ENCODE data around the gene LDLRAD4.

The LDLRAD4 gene

DNA sequence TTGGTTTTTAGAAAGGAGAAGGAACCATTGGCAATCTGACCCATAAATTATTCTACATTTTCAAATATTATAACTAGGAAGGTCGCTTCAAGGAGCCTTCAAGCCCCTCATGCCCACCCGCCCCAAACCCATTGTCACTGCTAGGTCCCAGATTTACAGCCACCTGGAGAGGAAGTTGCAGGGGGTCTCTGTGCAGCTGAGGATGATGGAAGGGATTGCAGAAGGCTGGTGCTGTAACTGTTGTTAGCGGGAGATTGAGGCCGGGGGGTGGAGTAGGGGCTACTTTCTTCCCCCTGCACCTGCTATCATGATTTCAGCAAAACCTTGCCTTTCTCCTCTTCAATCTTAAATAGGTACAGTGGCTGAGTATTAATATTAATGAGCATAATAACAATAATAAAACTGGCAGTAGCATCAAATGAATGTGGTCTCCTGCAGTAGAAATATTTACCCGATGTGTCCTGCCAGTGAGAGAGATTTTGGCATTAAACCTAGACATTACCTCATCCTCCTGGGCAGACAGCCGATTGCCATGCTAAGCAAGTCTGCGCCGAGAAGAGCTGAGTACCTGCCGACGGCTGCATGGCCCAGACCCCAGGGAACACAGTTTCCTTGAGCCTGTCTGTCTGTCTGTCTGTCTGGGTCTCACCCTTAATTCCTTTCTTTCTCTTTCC is 282.4 kb downstream of the LDLRAD4 start:
- no peak for DNase-seq

DNA sequence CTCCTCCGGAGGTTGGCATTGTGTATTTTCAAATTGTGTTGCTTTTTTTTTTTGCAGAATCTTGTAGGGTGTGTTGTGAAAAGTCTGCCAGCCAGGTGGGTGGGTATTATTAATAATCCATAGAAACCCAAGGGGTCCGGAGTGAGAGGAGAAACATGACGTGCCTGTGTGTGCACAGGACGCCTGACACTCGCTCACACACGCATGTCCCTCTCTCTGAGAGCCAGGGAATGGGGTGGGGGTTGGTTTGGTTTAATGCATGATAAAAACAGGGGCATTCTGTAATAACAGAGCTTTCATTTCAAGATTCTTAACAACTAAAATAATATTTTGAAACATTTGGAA is 283.0 kb downstream of the LDLRAD4 start:
- DNase-seq, result no peak

DNA sequence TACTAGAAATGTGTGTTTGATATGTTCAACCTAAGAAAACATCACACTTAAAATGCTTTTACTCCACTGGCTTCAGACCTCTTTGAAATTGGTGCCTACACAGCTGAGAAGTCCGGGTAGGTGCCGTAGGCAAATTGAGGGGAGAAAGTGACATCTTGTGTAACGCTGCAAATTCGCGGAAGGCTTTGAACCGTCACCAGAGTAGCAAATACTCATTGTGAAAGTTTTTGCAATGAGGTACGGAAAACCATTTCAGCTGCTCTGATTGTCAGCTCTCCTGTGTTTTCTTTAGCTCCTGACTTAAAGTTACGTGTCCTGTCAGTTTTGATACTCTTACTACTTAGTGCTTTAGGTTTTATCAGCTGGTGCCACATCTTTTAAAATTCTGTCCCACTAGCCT is 283.3 kb downstream of the LDLRAD4 start:
- DNase-seq, result no peak

DNA sequence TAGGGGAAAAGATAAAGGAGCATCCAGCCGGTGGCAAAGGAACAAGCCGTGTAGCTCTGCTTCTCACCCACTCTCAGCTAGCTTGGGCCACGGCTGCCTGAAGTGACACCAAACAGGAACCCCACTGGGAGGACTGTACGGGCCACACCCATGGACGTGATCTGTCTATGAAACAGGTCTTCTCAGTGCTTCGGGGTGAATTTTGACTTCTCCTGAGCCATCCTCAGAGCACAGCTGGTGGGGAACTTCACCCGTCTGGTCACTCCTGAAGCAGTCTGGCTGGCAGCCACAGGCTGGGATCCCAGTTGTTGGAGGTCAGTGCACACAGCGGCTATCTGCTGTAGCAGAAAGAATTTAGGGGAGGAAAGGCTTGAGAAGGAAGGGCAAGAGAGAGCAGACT is 284.0 kb downstream of the LDLRAD4 start:
- no peak for DNase-seq

DNA sequence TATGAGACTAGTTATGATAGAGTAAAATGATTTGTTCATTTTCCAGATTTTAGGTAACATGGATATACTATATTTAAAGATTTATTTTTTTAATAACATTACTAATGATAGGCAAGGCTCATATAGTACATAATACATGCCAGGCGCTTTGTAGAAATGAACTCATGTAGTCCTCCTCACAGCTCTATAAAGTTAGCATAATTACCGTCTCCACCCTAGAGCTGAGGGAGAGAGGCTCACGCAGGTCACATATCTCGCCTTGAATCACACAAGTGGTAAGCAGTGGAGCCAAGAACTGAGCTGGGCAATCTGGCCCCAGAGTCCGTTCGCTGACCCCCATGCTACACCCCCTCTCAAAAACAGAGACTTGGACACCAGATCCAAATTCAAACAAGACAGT is 285.3 kb downstream of the LDLRAD4 start:
- no peak for DNase-seq

DNA sequence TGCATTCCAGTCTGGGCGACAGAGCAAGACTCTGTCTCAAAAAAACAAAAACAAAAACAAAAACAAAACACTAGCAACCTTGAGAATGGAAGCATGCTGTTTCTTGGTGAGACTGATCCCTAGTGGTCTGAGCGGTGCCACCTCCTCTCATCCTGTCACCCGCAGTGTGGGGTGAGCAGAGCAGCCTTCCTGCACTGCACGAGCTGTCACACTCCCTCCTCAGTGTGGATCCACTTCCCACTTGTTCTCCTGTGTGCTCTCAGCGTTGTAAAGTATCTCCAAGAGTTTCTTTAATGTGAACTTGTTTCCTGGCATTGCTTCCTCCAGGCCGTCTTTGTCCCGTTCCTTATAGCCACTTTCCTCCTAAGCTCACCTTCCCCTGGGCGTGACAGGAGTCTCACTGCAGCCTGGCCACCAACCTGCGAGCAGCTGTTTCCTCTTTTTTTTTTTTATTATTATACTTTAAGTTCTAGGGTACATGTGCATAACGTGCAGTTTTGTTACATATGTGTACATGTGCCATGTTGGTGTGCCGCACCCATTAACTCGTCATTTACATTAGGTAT is 287.3 kb downstream of the LDLRAD4 start:
- no peak for DNase-seq

DNA sequence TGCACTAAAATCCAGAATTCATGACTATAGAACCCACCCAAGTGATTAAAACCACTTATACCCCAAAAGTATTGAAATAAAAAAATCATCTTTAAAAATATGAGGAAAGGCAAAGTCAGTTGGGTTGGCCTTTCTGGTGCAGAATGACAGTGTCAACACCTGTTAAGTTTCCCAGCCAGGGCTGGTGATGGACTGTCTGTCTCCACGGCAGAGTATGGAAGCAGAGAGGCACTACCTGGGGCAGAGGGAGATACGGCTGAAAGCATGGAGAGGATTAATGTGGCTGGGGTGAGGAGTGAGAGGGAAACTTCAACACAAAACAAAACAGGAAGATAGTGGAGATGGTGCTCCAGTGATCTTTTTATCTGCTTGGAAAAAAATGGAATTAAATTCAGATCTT is 292.0 kb downstream of the LDLRAD4 start:
- no peak for DNase-seq

DNA sequence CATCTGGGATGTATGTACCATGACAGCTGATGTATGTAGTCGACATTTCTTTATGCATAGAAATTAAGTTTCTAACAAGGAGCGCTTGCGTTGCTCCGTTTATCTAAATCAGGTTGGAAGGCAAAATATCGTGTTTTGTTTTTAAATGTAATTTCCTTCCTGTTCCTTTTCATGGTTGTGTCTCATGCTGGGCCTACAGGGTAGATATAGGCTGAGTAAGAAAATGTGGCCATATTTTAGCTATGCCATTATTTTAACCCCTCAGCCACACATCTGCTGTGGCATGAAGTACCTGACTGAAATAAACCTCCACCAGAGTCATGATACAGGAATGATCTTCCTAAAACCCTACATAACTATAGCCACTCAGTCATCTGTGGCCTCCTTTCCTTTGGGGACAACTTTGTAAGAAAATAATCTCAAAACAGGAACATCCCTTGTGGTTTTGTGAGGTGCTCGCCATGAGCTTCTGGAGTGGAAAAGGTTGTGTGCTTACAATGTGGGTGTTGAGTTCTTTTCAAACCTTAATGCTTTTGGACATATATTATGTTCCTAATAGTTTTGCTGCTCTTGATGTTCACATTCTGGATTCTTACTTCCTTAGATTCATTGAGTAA is 293.5 kb downstream of the LDLRAD4 start:
- DNase-seq, result no peak

DNA sequence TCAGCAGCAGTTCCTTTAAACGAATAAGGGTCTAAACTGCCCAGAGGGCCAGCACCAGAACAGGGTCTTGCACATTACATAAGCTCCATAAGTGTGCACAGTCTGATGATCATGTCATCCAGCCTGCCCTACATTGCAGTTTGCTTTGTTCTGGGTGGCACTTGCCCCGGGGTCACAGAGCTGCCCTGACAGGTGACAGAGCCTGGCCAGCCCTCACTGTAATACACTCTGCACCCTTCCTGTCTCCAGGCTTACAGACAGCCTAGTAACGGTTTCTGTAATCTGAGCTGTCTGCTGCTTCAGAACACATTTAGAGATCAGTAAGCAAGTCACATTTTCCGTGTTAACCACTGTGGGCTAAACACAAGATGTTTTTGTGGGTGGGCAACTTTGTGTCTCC is 294.5 kb downstream of the LDLRAD4 start:
- DNase-seq, result no peak

DNA sequence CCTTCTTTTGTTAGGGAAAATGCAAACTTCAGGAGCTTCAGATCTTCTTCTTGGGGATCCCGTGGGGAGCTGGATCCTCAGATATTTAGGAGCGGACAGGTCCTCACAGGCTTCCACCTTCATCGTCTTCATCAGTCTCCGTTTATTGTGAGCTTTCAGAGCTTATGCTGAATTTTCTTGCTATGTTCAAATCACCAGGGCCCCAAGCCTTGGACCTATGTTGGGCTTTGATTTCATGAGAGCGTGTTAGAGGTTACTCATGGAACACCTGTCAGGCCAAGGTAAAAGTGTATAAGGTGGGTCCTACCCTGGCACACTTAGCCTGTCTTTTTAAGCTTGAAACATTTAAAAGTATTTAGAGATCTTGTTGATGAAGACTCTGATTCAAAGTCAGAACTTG is 294.9 kb downstream of the LDLRAD4 start:
- no peak for DNase-seq

DNA sequence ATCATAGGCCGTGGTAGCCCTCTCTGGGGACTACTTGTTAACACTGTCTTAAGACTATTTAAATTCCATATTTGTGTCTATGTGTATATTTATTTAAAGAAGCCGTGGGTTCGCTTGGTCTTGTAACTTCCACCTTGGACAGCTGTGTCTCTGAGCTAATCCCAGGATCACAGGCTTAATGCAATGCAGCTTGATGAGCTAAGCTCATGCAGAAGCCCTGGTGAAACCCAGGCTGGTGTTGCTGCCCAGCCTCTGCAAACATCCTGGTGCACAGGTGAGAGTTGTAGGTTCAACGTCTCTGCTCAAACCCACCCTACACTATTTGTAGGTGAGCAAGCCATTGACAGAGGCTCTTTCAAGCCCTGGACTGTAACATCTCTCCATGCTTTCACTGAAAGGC is 296.0 kb downstream of the LDLRAD4 start:
- no peak for DNase-seq

DNA sequence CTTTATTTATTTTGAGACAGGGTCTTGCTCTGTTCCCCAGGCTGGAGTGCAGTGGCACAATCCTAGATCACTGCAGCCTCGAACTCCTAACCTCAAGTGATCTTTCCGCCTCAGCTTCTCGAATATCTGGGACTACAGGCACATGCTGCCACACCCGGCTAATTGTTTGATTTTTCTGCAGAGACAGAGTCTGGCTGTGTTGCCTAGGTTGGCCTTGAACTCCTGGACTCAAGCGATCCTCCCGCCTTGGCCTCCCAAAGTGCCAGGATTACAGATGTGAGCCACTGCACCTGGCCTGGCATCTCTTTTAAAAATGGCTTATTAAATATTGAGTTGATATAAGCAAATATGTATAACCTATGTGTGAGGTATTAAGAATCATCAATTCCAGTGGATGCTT is 298.3 kb downstream of the LDLRAD4 start:
- no peak for DNase-seq

DNA sequence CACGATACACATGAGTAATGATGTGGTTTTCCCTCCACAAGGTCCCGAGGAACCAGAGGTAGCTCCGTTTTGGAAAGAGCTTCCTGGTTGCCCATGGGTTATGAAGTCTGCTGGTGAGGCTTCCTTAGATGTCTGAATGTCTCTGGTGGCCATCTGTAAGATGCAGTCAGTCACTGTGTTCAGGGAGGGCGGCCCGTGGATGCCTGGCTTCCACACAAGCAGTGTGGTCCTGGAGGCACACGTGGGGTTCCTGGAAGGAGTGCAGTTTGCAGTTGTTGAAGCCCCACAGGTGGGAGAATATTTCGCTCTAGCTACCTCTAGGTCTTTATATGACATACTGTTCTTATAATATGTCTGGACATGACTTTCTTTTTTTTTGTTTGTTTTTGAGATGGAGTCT is 298.8 kb downstream of the LDLRAD4 start:
- no peak for DNase-seq

DNA sequence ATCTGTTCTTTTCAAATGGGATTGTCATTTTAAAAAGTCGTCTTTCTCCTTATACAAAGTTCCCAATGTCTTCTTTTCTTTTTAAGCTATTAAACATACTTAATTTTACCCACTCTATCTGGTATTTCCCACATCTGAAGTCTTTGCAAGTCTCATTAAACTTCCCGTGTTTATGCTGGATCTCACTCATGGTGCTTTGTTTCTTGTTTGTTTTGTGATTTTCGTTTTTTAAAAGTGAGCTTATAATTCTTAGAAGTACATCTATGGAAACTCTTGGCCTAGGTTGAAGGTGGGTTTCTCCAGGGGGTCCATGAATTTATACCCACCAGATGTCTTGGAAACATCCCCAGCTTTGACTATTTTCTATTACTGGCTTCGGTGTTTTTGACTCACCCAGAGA is 299.8 kb downstream of the LDLRAD4 start:
- DNase-seq, result no peak

DNA sequence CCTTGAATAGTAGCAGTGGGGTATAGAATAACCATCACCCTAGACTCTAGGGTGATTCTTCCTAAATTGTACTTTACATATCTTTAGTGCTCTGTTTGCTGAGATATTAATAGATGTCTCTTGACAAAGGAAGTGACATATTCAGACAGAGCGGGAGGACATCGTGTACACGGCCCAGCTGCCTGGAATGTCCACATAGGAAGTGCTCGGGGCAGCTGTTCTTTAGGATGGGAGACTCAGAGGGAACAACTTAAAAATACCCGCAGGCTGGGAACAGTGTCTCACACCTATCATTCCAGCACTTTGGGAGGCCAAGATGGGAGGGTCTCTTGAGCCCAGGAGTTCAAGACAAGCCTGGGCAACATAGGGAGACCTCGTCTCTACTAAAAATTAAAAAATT is 301.7 kb downstream of the LDLRAD4 start:
- no peak for DNase-seq

DNA sequence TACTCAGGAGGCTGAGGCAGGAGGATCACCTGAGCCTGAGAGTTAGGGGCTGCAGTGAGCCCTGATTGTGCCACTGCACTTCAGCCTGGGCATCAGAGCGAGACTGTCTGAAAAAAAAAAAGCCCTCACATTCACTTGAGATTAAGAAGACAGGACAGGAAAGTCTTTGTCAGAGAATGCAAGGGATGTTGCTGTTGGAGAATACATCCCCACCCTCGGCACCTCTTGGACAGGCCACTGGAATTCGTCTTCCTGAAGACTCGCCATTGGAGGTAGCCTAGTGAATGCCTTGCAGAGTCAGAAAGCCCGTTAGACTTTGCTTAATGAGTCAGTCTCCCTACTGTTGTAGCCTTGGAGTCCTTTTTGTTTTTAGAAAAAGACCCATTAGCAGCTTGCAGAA is 302.2 kb downstream of the LDLRAD4 start:
- no peak for DNase-seq

DNA sequence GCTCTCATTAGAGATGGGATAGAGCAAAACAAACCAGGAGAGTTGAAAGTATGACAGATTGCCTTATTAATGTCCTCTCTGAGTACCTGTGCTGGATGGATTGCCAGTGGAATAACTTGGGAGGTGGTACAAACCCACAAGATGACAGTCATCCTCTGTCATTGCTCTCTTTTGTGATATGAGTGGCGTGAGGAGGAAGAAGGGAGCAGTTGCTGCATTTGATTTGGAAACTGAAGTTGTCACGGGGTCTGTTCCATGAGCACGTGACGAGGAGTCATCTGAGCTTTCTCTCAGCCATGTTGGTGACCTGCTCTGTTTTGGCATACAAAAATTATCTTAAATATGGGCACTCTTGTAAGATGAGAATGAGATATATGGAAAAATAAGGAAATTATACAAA is 302.9 kb downstream of the LDLRAD4 start:
- DNase-seq, result no peak

DNA sequence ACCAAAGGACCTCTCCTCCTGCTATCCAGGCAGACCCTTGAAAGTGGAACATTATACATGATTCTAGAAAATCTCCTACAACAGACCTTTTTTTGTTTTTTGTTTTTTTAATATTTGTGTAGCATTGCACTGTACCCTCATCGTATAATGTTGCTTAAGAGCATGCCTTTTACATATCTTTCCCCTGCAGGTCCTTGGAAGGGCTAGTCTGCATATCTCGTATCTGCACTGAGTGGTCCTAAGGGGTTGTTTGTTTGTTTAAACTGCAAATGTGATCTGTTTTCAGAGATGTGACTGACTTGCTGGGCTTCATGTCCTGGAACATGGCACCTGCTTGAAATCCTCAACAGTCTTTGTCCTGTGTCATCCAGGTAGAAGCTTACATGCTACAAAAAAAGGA is 303.7 kb downstream of the LDLRAD4 start:
- DNase-seq, result no peak

DNA sequence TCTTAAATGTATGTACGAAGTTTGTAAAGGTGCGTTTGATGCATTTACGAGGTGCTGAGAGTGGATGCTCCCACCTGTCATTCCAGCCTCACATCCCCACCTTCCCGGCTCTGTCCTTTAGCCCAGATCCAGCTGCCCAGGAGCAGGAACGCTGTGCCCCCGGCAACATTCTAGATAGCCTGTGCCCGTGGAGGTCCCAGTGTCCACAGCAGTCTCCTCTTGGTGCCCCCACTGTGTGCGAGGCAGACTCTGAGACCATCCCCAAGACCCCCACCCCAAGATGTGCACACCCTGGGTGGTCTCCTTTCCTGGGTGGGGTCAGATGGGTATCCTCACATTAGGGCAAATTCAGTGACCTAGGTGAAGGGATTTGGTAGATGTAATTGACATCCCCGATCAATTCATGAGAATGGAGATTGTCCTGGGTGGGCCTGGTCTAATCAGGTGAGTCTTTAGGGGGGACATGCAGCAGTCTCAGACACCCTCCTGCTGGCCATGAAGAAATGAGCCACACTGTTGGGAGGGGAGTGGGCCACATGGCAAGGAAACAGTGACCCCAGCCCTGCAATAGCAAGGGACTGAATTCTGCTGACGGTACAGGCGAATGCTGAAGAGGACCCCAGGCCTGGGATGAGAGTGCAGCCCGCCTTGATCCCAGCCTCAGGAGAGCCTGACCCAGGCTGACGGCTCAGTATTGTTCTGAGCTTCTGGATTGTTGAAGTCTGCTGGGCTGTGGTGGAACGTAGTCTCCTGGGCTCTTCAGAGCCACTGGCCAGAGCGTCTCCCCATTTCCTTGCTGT is 304.5 kb downstream of the LDLRAD4 start:
- no peak for DNase-seq

DNA sequence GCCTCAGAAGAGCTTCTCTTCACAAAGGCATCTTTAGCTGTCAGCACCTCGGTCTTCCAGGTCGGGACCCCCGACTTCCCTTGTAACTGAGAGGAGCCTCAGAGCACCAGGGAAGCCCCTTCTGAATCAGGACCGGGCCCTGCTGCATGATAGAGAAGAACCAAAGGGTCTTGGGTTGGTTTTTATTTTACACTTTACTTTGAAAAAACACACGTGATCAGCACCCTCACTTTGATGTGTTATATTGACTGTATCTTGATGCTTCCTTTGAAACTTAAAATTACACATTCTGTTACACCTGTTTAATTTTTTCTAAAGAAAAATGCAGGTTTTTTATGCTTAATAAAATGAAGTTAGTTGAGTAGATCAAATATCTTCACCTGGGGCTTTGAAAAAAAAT is 305.5 kb downstream of the LDLRAD4 start:
- DNase-seq, result no peak

DNA sequence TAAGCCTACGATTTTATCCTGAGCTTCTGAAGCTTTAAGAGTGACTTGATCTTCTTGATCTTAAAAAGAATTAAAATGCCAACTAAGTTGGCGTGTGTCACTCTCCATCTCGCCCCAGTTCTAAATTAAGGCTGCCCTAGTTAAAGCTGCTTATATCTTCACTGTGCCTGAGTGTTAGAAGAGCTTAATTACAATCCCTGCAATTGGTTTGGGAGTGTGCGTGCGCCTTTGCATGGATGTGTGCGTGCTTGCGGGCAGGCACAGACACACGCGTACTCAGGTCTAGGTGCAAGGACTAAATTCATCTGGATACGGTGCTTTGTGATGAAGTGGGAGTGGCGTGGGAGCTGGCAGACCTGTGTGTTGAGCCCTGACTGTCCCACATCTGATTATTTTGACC is 306.3 kb downstream of the LDLRAD4 start:
- DNase-seq, result no peak

DNA sequence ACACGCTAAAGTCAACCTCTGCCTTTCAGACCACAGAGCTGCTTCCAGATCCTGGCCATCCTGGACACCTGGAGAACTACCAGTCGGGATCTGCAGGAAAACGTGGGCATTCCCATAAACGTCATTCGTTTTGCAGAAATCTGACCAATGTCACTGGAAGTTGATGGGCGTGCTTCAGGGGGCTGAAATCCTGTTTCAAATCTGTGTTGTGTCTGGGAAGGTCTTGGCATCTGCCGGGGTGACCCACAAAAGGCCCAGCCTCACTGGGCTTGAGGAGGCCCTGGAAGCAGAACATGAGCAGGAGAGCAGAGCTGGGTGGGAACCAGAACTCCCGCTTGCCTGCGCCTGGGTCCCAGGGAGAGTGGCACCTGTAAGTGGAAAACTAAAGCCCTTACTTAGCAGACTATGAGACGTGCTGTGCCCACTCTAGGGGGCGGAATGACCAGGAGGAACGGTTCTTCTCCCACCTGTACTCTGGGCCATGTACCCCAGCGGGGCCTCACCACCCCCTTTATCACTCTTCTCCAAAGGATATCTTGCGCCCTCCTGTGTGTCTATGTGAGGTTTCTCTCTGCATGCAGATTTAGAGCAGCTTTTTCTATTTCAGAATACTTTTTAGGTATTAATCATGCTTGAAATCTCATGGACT is 306.9 kb downstream of the LDLRAD4 start:
- no peak for DNase-seq

DNA sequence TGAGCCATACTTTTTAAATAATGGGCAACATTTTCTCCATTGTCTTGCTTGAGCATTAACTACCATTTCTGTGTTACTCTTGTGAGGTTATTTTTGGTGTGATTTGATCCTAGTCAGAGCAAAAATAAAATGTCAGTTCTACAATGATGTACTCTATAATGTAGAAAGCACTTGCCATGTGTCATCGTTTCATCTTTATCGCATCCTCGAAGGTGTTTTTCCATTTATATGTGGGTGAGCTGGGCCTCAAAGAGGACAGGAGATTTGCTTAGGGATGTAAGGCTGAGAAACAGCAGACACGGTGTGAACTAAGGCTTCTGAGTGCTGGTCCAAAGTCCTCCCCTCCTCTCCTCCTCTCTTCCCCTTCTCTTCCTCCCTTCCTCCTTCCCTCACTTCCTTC is 308.0 kb downstream of the LDLRAD4 start:
- no peak for DNase-seq

DNA sequence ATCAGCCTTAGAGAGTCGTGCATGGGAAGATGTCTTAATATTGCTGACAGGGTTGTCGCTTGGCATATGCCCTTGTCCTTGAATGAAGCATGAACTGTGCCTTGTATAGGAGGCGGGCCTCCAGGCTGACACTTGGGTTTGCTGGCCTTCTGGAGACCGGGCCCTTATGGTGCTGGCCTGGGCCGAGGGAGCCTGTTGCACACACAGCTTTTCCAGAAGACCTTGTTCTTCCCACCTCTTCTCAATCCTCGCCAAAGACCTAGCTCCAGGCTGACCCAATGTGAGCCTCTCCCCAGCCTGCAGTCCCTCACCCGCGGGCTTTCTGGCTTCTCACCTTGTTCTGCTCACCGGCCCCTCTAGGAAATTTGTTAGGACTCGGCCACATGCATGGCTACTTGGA is 308.7 kb downstream of the LDLRAD4 start:
- DNase-seq, result no peak

All from activated CD4-positive, alpha-beta T cell treated with anti-CD3 and anti-CD28 coated beads, Interleukin-2, amount 50 U/mL, for 1 hour (primary cell).